ENCODE measurements around the gene OGDH.
"Not testable (repeated sequence)": the region's sequence is repeated elsewhere in the genome, so short reads cannot be mapped to it uniquely, and the experiment has no call there.

The OGDH gene

GRCh38 chr7:44712012-44712411, 105.6 kb downstream of the OGDH start:
- DNase-seq, result no peak

GRCh38 chr7:44713141-44713540, 106.7 kb downstream of the OGDH start:
- no peak for DNase-seq

- peak; percentile 16 for DNase-seq
These were observed 107.4 kb downstream of the OGDH start for GRCh38 chr7:44713680-44714335.

GRCh38 chr7:44716205-44716604, 109.8 kb downstream of the OGDH start:
- DNase-seq, result no peak

- no peak for DNase-seq
These were observed 113.9 kb downstream of the OGDH start for GRCh38 chr7:44720301-44720700.

GRCh38 chr7:44724276-44724675, 117.8 kb downstream of the OGDH start:
- no peak for DNase-seq

- DNase-seq, result not testable (repeated sequence)
These were observed 119.8 kb downstream of the OGDH start for GRCh38 chr7:44726250-44726649.

GRCh38 chr7:44727158-44727936, 120.9 kb downstream of the OGDH start:
- peak; percentile 49 for DNase-seq

GRCh38 chr7:44727937-44728262, 121.5 kb downstream of the OGDH start:
- DNase-seq, result no peak

- DNase-seq, result no peak
These were observed 123.6 kb downstream of the OGDH start for GRCh38 chr7:44729949-44730590.

- DNase-seq, result not testable (repeated sequence)
These were observed 126.5 kb downstream of the OGDH start for GRCh38 chr7:44732971-44733370.

- no peak for DNase-seq
These were observed 127.5 kb downstream of the OGDH start for GRCh38 chr7:44733708-44734481.

- DNase-seq, result peak; percentile 96
These were observed 129.2 kb downstream of the OGDH start for GRCh38 chr7:44735403-44736165.

- no peak for DNase-seq
These were observed 130.5 kb downstream of the OGDH start for GRCh38 chr7:44736896-44737295.

- DNase-seq, result peak; percentile 81
These were observed 131.8 kb downstream of the OGDH start for GRCh38 chr7:44738051-44738723.

- no peak for DNase-seq
These were observed 132.6 kb downstream of the OGDH start for GRCh38 chr7:44738876-44739665.

- DNase-seq, result no peak
These were observed 133.6 kb downstream of the OGDH start for GRCh38 chr7:44740055-44740454.

- DNase-seq, result no peak
These were observed 137.3 kb downstream of the OGDH start for GRCh38 chr7:44743750-44744149.

- peak; percentile 89 for DNase-seq
These were observed 141.9 kb downstream of the OGDH start, which contains the start of gene ZMIZ2 for GRCh38 chr7:44748045-44748947. Gene ZMIZ2, plus strand, starts transcription at chr7:44748847. Its CDS starts 7,403 bp downstream, at chr7:44756250.

All from inflammatory macrophage treated with lipopolysaccharide for 4 hours (primary cell).